CD4-positive, alpha-beta T cell treated with Interleukin-17A for 4 hours (primary cell): ENCODE results near the gene PHF21B.

ENCODE experiments used
- DNase-seq: peaks from one replicate; pipeline ENCODE4 v3.0.0-alpha.2; 2020; ENCODE audit warnings: mixed read lengths

PHF21B gene

GRCh38 chr22:44837481-44837880 is 172.3 kb downstream of the PHF21B start:
- DNase-seq = no peak

DNA sequence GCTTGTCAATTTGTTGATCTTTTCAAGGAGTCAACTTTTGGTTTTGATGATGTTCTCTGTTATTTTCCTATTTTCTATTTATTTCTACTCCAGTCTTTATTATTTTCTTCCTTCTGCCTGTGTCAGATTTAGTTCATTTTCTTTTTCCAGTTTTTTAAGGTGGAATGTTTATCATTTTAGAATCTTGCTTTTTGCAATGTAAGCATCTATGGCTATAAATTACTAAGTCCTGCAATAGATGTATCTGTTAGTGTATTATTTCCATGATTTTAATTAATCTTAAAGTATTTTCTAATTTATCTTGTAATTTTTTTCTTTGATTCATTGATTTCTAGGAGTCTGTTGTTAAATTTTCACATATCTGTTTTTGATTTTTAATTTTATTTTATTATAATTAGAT is 175.7 kb downstream of the PHF21B start:
- DNase-seq = no peak

GRCh38 chr22:44831885-44832284 is 177.9 kb downstream of the PHF21B start:
- no peak for DNase-seq
